HAP-1 (cell line): Measurements from ENCODE around the gene GREB1.

Source experiments
- DNase-seq, 2 experiments: peaks; one replicate each; pipeline ENCODE4 v3.0.0-alpha.2; 2016 to 2020; ENCODE audit warnings: low spot score in 2 of 2
- H3K27me3 ChIP-seq: fragments of 250-450 bp; sonication (Bioruptor Pico); 2 replicates; pipeline ENCODE4 v1.5.1; 2020; ENCODE audit warnings: low read depth, mild to moderate bottlenecking, moderate library complexity
- H3K36me3 ChIP-seq: fragments of 250-450 bp; sonication (Bioruptor Pico); replicated peaks from 2 replicates; pipeline ENCODE4 v1.5.1; 2020; ENCODE audit warnings: mild to moderate bottlenecking
- H3K4me1 ChIP-seq: fragments of 250-450 bp; sonication (Bioruptor Pico); 2 replicates; pipeline ENCODE4 v1.5.1; 2020; ENCODE audit warnings: mild to moderate bottlenecking
- H3K4me3 ChIP-seq: fragments of 250-450 bp; sonication (Bioruptor Pico); 2 replicates; pipeline ENCODE4 v1.5.1; 2020; ENCODE audit warnings: mild to moderate bottlenecking, moderate library complexity
- H3K9me3 ChIP-seq: fragments of 250-450 bp; sonication (Bioruptor Pico); 2 replicates; pipeline ENCODE4 v1.5.1; 2020; ENCODE audit warnings: mild to moderate bottlenecking, moderate library complexity
- in situ Hi-C: fragments of 300-500 bp; cut with MboI; formaldehyde crosslinking; loops from 3 replicates; pipeline ENCODE4 v1.14.3; 2020; ENCODE audit warnings: low sequenced_read_pairs, inconsistent platforms, mixed read lengths

The GREB1 gene

DNA sequence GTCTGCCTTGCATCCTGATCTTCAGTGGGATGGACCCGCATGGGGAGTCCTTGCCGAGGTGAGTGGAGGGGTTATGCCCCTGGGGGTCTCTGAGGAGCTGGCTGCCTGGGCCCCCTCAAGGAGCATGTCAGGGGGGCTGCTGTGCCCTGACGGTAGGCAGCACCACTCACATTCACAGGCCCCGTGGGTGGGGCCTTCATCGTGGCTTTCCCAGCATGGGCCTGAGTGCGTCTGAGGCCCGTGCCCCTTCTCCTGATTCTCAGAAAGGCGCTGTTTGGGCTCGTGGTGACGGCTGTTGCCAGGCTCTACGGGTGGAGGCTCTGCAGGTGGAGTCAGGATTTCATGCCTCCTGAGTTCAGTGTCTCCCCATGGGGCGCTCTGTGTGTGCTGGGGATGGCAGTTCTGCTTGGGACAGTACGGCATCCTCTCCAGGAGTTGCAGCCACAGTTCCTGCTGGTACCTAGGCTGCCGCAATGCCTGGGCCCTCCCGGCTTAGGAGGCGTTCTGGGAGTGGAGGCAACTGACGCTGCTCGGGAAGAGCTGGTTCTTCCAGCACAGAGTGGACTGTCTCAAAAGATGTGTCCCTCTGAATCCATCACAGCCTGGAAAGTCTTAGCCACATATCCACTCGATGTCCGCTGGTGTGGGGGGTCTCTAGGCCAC lies 78.8 kb downstream of the GREB1 start:
- Histone ChIP-seq H3K36me3 (no peaks in the 10 kb centered on the region), H3K4me1 (no peaks in the 10 kb centered on the region), H3K27me3 (no peaks in the 10 kb centered on the region), H3K4me3 (no peak overlapping the region), H3K9me3 (no peaks in the 10 kb centered on the region)
- in situ Hi-C loops = no loop called here
- DNase-seq = no peak

DNA sequence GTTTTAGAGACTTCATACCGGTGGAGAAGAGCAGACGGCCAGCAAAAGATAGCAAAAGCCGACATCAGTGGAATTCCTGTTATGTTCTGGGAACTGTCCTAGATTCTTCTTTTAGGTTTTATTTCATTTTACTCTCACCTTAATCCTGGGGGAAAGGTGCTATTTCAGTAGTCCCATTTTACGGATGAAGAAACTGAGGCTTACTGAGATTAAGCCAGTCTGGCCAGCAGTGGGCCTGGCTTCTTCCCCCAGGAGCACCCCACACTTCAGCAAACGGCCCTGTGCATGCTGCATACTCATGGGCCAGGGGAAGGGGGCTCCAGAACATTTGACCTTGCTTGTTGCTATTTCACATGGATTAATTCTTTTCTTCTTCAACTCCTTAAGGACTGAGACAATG lies 79.5 kb downstream of the GREB1 start:
- no peaks in the 10 kb centered on the region for H3K4me1 ChIP-seq
- in situ Hi-C loops = no loop called here
- no peaks in the 10 kb centered on the region for H3K27me3 ChIP-seq
- no peak overlapping the region for H3K4me3 ChIP-seq
- no peaks in the 10 kb centered on the region for H3K36me3 ChIP-seq
- H3K9me3 ChIP-seq = no peaks in the 10 kb centered on the region
- DNase-seq = no peak

DNA sequence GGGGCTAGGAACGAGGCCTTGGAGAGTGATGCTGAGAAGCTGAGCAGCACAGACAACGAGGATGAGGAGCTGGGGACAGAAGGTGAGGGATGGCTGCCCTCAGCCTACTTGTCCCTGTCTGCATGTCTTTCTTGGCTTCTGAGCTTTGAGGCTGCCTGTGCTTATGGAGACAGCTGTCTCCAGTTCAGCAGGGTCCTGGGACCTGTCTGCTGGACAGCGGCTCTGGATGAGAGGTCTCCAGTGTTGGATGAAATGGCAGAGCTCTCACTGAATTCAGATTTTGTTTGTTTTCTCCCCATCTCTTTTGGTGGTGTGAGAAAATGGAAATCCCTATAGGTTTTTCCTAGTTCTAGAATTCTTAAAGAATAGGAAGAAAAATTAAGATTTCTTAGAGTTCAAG lies 81.4 kb downstream of the GREB1 start:
- no peaks in the 10 kb centered on the region for H3K36me3 ChIP-seq
- no peak for DNase-seq
- H3K4me3 ChIP-seq = no peak overlapping the region
- H3K27me3 ChIP-seq = no peaks in the 10 kb centered on the region
- no peaks in the 10 kb centered on the region for H3K4me1 ChIP-seq
- no peaks in the 10 kb centered on the region for H3K9me3 ChIP-seq
- in situ Hi-C loops = no loop called here

DNA sequence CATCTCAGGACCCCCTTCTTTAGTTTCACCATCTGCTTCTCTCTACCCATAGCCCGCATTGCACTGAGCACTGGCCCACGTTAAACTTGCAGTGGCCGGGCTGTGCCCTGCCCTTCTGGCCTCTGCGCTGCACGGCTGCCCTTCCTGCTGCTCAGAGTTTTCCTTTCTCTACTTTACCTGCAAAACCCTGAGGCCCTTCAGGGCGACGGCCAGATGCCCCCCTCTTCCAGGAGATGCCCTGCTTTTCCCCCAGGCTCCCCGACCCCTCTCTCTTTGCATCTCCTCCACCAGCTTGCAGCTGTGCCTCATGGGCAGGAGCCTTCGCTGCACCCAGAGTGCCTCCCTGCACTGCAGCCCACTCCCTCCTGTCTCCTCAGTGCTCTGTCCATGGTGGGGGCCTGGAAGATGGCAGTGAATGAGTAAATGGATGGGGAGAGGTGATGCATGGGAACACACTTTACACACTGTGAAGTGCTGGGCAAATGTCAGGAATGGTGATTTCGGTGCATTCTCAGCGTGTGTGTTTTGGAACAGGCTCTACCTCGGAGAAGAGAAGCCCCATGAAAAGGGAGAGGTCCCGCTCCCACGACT lies 82.3 kb downstream of the GREB1 start:
- H3K9me3 ChIP-seq = no peaks in the 10 kb centered on the region
- in situ Hi-C loops = no loop called here
- H3K4me1 ChIP-seq = no peaks in the 10 kb centered on the region
- H3K4me3 ChIP-seq = no peak overlapping the region
- no peaks in the 10 kb centered on the region for H3K36me3 ChIP-seq
- no peak for DNase-seq
- no peaks in the 10 kb centered on the region for H3K27me3 ChIP-seq

DNA sequence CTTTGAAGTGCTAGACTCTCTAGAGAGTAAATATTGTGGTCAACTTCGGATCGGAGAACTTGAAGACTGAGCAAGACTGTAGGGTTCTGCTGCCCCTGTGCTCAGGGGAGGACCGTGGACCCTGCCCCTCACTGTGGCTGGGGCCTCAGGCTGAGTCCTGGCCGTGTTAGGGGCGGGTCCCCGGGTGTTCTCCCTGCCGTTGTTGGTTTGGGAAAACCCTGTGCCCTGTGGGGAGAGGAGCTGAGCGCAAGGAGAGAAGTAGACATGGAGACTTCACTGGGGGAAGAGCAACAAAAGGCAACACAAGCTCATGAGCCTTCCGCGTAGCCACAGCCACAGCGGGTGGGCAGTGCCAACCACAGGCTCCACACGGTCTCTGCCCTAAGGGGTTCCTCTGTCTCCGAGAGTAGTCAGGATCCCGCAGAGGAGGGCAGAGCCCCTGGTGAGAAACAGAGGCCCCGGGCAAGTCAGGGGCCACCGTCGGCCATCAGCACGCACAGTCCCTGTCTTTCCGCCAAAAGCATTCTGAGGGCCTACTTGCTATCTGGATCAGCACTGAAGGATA lies 83.1 kb downstream of the GREB1 start:
- in situ Hi-C loops = no loop called here
- no peaks in the 10 kb centered on the region for H3K4me1 ChIP-seq
- no peak overlapping the region for H3K4me3 ChIP-seq
- DNase-seq = no peak
- no peaks in the 10 kb centered on the region for H3K36me3 ChIP-seq
- H3K27me3 ChIP-seq = no peaks in the 10 kb centered on the region
- H3K9me3 ChIP-seq = no peaks in the 10 kb centered on the region

DNA sequence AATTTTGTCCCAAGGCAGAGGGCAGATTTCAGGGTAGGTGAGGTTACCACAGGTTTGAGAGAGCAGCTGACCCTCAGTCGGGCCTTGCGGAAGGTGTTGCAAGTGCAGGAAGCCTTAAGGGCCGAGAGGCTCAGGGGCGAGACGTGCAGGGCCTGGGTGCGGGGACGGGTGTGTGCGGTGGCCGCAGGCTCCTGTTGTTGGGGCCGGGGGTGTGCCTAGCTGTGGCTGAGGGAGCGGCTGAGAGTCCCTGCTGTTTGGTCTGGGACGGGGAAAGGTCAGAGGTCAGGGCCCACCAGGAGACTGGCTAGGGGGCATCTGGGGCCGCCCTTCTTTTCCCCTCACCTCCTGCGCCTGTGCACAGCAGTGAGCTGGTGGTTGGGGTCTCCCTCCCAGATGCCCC lies 83.7 kb downstream of the GREB1 start:
- H3K27me3 ChIP-seq = no peaks in the 10 kb centered on the region
- H3K4me1 ChIP-seq = no peaks in the 10 kb centered on the region
- no peaks in the 10 kb centered on the region for H3K36me3 ChIP-seq
- H3K4me3 ChIP-seq = no peak overlapping the region
- DNase-seq = no peak
- in situ Hi-C loops = no loop called here
- no peaks in the 10 kb centered on the region for H3K9me3 ChIP-seq

DNA sequence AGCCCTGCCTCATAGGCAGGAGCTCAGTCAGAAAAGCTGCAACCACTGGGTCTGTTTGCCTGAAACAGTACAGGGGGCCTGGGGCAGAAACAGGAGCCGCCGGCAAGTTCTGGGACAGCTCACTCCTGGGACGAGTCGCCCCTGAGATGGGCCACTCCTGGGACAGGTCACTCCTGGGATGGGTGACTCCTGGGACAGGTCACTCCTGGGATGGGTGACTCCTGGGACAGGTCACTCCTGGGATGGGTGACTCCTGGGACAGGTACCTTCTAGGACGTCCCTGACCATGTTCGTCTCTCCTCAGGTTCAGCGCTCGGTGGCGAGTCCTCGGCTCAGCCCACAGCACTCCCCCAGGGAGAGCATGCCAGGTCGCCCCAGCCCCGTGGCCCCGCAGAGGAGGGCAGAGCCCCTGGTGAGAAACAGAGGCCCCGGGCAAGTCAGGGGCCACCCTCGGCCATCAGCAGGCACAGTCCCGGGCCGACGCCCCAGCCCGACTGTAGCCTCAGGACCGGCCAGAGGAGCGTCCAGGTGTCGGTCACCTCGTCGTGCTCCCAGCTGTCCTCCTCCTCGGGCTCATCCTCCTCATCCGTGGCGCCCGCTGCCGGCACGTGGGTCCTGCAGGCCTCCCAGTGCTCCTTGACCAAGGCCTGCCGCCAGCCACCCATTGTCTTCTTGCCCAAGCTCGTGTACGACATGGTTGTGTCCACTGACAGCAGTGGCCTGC lies 84.3 kb downstream of the GREB1 start:
- DNase-seq = no peak
- H3K4me1 ChIP-seq = no peaks in the 10 kb centered on the region
- no peak overlapping the region for H3K4me3 ChIP-seq
- no peaks in the 10 kb centered on the region for H3K36me3 ChIP-seq
- in situ Hi-C loops = no loop called here
- H3K9me3 ChIP-seq = no peaks in the 10 kb centered on the region
- no peaks in the 10 kb centered on the region for H3K27me3 ChIP-seq

DNA sequence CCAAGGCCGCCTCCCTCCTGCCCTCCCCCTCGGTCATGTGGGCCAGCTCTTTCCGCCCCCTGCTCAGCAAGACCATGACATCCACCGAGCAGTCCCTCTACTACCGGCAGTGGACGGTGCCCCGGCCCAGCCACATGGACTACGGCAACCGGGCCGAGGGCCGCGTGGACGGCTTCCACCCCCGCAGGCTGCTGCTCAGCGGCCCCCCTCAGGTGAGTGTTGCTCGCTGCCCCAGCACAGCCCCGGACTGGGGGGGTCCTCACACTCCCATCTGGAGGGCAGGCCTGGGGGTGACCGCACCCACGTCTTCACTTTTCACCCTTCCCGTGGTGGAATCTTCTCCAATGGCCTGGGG lies 84.8 kb downstream of the GREB1 start:
- Histone ChIP-seq H3K36me3 (no peaks in the 10 kb centered on the region), H3K4me1 (no peaks in the 10 kb centered on the region), H3K27me3 (no peaks in the 10 kb centered on the region), H3K4me3 (no peak overlapping the region), H3K9me3 (no peaks in the 10 kb centered on the region)
- no peak for DNase-seq
- in situ Hi-C loops = no loop called here

DNA sequence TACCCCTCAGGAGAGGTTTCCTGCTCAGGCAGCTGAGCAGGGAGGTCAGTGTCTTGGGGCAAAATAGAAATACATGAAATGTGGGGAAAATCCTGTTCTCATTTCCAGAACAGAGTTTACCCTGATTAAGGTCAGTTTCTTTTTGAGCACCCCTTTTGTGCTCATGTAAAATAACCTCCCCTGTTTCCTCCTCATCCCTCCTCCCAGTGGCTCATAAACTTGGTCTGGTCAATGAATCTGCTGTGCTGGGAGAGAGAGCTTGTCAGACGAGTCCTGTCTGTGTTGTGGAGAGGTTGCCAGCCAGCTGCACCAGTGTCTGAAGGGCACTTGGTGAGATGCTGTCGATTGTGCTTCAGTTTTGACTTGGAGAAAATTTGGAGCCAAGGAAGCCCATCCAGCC lies 87.6 kb downstream of the GREB1 start:
- no peak overlapping the region for H3K4me3 ChIP-seq
- no peaks in the 10 kb centered on the region for H3K27me3 ChIP-seq
- no peaks in the 10 kb centered on the region for H3K36me3 ChIP-seq
- H3K4me1 ChIP-seq = no peaks in the 10 kb centered on the region
- in situ Hi-C loops = no loop called here
- DNase-seq = no peak
- H3K9me3 ChIP-seq = no peaks in the 10 kb centered on the region

DNA sequence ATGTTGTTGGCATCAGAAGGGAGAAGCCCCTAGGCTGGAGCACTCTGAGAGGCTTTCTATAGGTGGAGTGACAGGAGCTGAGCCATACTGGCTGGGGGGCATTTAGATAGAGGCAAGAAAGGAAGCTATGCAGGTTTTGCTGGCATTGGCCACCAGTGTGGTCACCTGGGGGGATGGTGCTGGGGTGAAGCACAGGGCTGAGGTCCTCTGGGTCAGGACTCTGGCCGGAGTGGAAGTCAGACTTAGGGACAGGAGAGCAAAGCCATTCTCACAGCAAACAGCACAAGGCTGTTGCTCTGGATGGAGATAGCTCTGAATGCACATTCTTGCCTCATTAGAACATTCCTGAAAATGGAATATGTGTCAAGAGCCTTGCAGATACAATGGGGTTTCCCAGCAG lies 88.8 kb downstream of the GREB1 start:
- in situ Hi-C loops = no loop called here

DNA sequence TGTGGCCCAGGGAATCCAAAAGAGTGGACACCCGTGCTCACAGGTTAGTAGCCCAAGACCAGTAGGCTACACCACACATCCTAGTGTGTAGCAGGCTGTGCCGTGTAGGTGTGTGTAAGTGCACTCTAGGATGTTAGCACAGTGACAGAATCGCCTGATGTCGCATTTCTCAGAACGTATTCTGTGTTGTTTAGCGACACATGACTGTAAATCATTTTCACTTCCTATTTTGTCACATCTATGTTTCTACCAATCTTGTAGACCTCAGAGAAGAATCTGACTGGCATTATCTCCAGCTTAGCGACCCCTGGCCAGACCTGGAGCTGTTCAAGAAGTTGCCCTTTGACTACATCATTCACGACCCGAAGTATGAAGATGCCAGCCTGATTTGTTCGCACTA lies 91.0 kb downstream of the GREB1 start:
- Histone ChIP-seq H3K27me3 (no peaks in the 10 kb centered on the region), H3K4me1 (no peaks in the 10 kb centered on the region), H3K36me3 (no peaks in the 10 kb centered on the region), H3K4me3 (no peak overlapping the region), H3K9me3 (no peaks in the 10 kb centered on the region)
- in situ Hi-C loops = no loop called here
- DNase-seq = no peak

More for the DNA sequence above, 88.8 kb downstream of the GREB1 start:
- H3K27me3 ChIP-seq = no peaks in the 10 kb centered on the region
- no peak for DNase-seq
- H3K4me3 ChIP-seq = no peak overlapping the region
- no peaks in the 10 kb centered on the region for H3K9me3 ChIP-seq
- no peaks in the 10 kb centered on the region for H3K4me1 ChIP-seq
- H3K36me3 ChIP-seq = no peaks in the 10 kb centered on the region

DNA sequence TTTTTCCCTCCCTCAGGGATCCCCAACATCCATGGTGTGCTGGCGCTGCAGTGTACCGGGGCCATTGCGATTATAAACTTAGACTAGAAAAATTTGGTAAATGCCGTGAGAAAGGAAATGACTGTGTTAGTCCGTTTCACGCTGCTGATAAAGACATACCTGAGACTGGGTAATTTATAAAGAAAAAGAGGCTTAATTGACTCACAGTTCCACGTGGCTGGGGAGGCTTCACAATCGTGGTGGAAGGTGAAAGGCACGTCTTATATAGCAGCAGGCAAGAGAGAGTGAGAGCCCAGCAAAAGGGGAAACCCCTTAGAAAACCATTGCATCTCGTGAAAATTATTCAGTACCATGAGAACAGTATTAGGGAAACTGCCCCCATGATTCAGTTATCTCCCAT lies 91.8 kb downstream of the GREB1 start:
- in situ Hi-C loops = no loop called here
- Histone ChIP-seq H3K27me3 (no peaks in the 10 kb centered on the region), H3K4me3 (no peak overlapping the region), H3K36me3 (no peaks in the 10 kb centered on the region), H3K4me1 (no peaks in the 10 kb centered on the region), H3K9me3 (no peaks in the 10 kb centered on the region)
- no peak for DNase-seq

DNA sequence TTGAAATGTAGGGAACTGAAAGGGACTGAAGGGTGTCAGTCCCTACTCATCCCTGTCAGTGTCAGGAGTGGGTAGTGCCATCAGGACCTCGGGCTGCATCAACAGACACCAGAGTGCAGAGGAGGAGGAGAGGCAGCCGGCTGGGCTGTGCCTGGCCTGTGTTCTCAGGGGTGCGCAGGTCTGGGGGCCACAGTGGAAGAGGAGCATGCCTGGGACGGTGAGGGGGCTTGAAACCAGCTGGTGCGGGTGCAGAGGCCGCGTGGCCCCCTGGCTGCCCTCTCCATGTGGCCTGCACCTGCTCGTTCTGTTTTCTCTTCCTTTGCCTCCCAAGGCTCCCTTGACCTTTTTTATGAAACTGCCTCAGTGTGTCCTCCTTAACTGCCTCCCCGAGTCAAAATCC lies 94.8 kb downstream of the GREB1 start:
- Histone ChIP-seq H3K4me3 (no peak overlapping the region), H3K9me3 (no peaks in the 10 kb centered on the region), H3K36me3 (no peaks in the 10 kb centered on the region), H3K27me3 (no peaks in the 10 kb centered on the region), H3K4me1 (no peaks in the 10 kb centered on the region)
- in situ Hi-C loops = no loop called here
- DNase-seq = no peak

DNA sequence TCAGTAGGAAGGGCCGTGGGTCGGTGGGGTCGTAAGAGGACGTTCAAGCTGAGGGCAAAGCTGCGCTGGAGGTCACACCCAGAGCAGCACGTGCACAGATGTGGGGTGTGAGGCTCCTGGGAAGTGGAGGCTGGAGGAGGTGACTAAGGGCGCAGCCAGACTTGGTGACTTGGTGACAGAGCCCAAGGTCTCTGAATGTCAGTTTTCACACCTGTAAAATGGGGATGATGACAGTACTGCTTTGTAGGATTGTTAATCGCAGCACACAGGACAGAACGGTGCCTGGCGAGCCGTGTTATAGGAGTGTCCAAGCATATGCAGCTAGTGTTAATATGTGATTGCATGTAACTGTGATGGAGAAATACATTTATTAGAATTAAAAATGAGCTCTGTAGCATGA lies 95.4 kb downstream of the GREB1 start:
- no peaks in the 10 kb centered on the region for H3K27me3 ChIP-seq
- H3K4me1 ChIP-seq = no peaks in the 10 kb centered on the region
- DNase-seq = no peak
- in situ Hi-C loops = no loop called here
- H3K9me3 ChIP-seq = no peaks in the 10 kb centered on the region
- H3K4me3 ChIP-seq = no peak overlapping the region
- H3K36me3 ChIP-seq = no peaks in the 10 kb centered on the region
